GM12873 (cell line): Measurements from ENCODE around the gene IMMT.

Source experiments
- TF ChIP-seq, protein P1 (sequence below): IDR thresholded peaks from 2 replicates; pipeline ENCODE4 v1.5.1; 2012; ENCODE audit warnings: low read depth, mild to moderate bottlenecking, moderate library complexity, low read length, control low read depth; ENCODE audit not compliant: insufficient read depth; ENCODE audit errors: missing control alignments

Gene IMMT

DNA sequence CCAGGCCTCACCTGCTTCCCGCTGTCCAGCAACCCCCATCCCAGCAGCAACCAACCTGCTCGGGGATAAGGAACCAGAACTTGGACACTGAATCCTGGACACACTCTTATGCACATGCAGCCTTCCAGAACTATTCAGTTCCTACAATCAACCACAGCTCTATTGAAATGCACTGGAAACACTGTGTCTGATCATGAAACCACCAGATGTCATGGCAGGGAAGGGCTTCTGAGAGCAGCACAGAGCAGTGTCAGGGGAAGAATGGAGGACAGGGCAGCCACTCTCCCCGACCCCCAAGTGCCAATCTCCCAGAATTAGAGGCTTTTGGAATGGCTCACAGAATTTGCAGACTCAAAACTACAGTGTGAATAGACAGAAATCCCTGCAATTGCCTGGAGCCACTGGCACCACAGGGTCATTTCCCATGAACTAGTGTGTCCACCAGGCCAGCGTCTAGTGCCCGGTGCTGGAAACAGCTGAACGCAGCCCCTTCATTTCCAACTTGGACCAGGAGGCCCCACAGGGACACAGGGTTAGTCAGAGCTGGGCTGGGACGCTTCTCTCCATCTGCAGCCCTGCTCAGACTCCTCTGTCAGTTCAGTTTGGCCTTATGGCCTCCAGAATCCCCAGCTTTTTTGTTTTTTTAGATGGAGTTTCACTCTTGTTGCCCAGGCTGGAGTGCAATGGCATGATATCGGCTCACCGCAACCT, 29.5 kb upstream of the IMMT start:
- TF ChIP-seq, protein P1, sequence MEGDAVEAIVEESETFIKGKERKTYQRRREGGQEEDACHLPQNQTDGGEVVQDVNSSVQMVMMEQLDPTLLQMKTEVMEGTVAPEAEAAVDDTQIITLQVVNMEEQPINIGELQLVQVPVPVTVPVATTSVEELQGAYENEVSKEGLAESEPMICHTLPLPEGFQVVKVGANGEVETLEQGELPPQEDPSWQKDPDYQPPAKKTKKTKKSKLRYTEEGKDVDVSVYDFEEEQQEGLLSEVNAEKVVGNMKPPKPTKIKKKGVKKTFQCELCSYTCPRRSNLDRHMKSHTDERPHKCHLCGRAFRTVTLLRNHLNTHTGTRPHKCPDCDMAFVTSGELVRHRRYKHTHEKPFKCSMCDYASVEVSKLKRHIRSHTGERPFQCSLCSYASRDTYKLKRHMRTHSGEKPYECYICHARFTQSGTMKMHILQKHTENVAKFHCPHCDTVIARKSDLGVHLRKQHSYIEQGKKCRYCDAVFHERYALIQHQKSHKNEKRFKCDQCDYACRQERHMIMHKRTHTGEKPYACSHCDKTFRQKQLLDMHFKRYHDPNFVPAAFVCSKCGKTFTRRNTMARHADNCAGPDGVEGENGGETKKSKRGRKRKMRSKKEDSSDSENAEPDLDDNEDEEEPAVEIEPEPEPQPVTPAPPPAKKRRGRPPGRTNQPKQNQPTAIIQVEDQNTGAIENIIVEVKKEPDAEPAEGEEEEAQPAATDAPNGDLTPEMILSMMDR, result no peak

DNA sequence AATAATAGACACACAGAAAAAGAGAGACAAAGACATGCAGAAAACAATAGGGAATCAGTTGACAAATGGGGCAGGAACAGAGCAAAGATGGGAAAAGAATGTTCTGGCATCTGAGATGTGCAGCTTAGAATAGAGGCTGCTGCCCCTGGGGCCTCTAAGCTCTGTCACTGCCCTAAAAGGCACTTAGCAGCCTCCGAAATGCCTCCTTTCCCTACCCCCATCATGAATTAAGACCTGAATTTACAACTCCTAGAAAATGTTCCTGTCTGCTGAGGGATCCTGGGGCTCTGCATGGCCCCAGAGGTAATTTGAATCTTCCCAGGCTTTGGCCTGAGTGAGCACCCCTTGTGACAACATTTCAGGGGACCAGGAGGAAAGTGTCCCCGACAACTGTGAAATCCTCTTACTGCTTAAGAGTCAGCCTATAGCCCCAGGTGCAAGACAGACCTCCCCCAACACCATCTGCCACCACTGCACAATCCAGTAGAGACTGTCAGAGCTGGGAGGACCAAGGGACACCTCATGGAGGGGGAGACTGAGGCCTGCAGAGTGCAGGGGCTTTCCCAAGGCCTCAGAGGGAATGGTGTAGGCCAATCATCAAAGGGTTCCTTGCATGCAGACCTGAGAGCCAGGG, 28.8 kb upstream of the IMMT start:
- TF ChIP-seq, protein P1, result no peak

DNA sequence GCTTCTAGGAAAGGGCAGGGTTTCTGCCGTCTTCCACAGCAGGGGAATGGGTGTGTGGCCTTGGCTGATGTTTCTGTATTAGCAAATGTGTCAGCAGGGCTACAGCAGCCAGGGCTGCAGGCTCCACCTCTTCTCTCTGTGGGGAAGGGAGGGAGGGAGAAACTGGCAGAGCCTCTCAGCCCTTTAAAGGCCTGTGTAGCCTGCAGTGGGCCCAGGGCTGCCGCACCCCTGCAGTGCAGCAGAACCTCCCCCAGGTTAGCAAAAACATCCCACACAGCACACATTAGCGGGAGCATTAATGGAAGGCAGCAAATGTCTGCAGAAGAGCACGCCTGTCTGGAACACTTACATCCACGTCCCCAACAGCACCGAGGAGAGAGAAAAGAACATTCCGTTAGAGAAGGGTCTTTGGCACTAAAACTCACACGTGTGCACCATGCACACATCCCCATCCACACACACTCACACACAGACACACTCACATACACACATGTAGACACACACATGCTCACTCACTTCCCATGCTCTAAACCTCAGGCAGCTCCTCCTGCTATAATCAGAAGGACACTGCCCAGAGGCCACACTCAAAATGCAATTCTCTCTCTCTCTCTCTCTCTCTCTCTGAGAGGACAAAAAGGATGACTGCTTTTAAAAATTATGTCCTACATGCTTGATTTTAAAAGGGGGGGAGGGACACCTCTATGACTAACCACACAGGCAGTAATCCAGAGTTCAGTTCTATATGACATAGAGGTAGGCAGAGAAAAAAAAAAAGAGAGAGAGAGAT, 28.1 kb upstream of the IMMT start:
- TF ChIP-seq, protein P1, result no peak

DNA sequence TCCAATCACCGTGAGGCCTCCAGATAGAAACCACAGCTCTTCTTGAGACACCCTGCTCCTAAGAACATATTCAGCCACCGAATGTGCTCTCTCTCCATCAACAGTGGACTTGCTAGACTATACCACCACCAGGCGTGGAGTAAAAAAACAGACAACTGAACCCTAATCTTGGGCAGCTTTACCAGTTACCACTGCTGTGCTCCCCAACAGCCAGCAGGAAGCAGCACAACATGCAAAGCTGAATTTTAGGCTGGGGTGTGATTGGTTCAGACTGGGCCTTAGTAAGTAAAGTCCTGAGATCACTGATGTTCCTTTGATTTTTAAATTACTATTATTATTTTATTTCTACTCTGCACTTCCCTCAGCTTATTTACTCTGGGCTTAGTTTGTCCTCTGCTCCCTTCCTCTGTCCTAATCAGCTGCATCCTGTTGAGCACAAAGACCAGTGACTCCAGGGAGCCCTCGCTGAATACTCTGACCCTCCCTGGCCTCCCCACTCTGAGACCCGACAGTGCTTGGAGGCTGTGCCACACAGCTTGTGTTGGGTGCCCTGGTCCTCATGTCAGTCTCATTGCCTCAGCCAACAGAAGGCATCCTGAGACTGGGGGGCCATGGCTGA, 25.9 kb upstream of the IMMT start:
- TF ChIP-seq, protein P1, result peak; percentile 94

DNA sequence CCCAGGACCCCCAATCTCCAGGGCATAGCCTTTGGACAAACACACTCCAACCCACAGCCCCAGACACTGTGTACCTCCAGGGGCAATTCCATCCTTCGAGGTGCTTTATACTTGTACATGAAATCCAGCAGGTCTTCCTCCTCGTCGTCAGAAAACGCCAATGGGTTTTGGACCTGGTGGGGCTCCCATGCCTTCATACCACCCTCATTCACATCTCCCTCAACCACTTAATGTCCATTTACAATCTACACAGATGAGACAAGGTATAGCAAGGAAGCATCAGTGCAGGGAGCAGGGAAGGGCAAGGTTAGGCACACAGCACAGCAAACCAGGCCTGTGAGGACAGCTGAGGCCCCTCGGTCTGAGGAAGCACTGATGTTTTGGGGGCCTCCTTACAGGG, 24.6 kb upstream of the IMMT start:
- TF ChIP-seq, protein P1, result no peak

DNA sequence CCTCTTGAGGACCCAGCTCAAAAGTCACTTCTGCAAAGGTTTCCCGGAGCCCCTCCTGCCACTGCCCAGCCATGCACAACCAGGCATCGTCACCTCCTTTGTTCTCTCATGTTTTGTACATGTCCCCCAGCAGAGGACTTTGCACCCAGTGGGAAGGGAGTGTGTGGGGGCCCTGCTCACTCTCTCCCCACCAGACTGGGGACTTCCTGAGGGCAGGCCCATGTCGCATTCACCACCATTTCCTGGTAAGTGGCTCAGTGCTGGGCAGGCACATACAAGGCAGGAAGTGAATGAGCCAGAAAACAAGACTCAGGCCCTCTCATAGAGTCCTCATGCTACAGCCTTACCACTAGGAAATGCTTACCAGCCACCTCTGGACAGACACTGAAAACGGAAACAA, 22.9 kb upstream of the IMMT start:
- TF ChIP-seq, protein P1, result no peak
